T1000 (cell line): ENCODE results near the gene KLHDC1.

Experiments used
- DNase-seq: peaks from one replicate; lab custom pipeline; 2025; ENCODE audit warnings: mixed read lengths; lab: John Stamatoyannopoulos, UW

Gene KLHDC1

GRCh38 chr14:49786315-49786714 is 93.4 kb downstream of the KLHDC1 start:
- DNase-seq, result no peak

- no peak for DNase-seq
Observed at GRCh38 chr14:49792618-49793017, 99.7 kb downstream of the KLHDC1 start.

GRCh38 chr14:49796025-49796424 is 103.1 kb downstream of the KLHDC1 start:
- DNase-seq, result no peak
